Calu3 (cell line): Measurements from ENCODE around the gene OR2Y1. TPM values are rescaled to one million over a fixed set of nuclear protein-coding genes. Genes with fewer than 3 reads are reported as not detected.

Experiments
- BruUV-seq: library from RNA; stranded (reverse); fragments of 400-500 nt; replicated peaks from 2 replicates; lab custom pipeline; 2021; lab: Mats Ljungman, UMichigan
- CTCF ChIA-PET: fragments of 300-600 bp; sonication (Branson Sonifier 250); formaldehyde crosslinking; loops from one replicate; lab custom pipeline; 2022; ENCODE audit warnings: antibody characterized with exemption; lab: Charles Lee
- DNase-seq: peaks from one replicate; pipeline ENCODE4 v3.0.0; 2022
- H3K27ac Mint-ChIP-seq: one replicate; pipeline ENCODE4 v1.8.0; 2022; ENCODE audit warnings: mixed read lengths; ENCODE audit not compliant: unreplicated experiment
- H3K27me3 Mint-ChIP-seq: one replicate; pipeline ENCODE4 v1.8.0; 2022; ENCODE audit warnings: mixed read lengths; ENCODE audit not compliant: unreplicated experiment
- H3K36me3 Mint-ChIP-seq: one replicate; pipeline ENCODE4 v1.8.0; 2022; ENCODE audit warnings: mild to moderate bottlenecking, moderate library complexity, mixed read lengths; ENCODE audit not compliant: insufficient read depth, unreplicated experiment
- H3K4me1 Mint-ChIP-seq: one replicate; pipeline ENCODE4 v1.8.0; 2022; ENCODE audit warnings: mild to moderate bottlenecking, low read depth, mixed read lengths; ENCODE audit not compliant: unreplicated experiment
- H3K4me3 Mint-ChIP-seq: one replicate; pipeline ENCODE4 v1.8.0; 2022; ENCODE audit warnings: mild to moderate bottlenecking, low read depth, moderate library complexity, mixed read lengths; ENCODE audit not compliant: unreplicated experiment
- H3K9me3 Mint-ChIP-seq: one replicate; pipeline ENCODE4 v1.8.0; 2022; ENCODE audit warnings: low read depth, mixed read lengths; ENCODE audit not compliant: unreplicated experiment
- CTCF ChIP-seq: fragments of 200-600 bp; IDR thresholded peaks from one replicate; pipeline ENCODE4 v1.8.0; 2022; ENCODE audit warnings: antibody characterized with exemption; ENCODE audit not compliant: unreplicated experiment
- intact Hi-C: fragments of 100-400 bp; cut with micrococcal nuclease; formaldehyde crosslinking; loops from one replicate; pipeline ENCODE4 v1.10.0; 2022; ENCODE audit not compliant: unreplicated experiment
- total RNA-seq: library from RNA; stranded (reverse); gene quantifications from 2 replicates; pipeline ENCODE4 v1.2.3, GENCODE V29; 2022

The OR2Y1 gene
- total RNA-seq, 1 experiment from 2014 or later = not detected

- no peak for TF ChIP-seq CTCF
- Mint-ChIP-seq H3K36me3 (no peaks in the 10 kb centered on the region), H3K4me1 (peaks cover 10% of the 10 kb centered on the region), H3K27me3 (peaks cover 76% of the 10 kb centered on the region), H3K27ac (no peak overlapping the region), H3K9me3 (no peaks in the 10 kb centered on the region), H3K4me3 (no peak overlapping the region)
- CTCF ChIA-PET = no interaction called here
- intact Hi-C loops = no loop called here
- no TSS peak for BruUV-seq
- DNase-seq = no peak
Measured at GRCh38 chr5:180690562-180690961, 49.3 kb downstream of the OR2Y1 start.

GRCh38 chr5:180689775-180690174 lies 50.1 kb downstream of the OR2Y1 start:
- CTCF ChIA-PET = no interaction called here
- no peak for TF ChIP-seq CTCF
- no TSS peak for BruUV-seq
- Mint-ChIP-seq H3K4me1 (peaks cover 10% of the 10 kb centered on the region), H3K9me3 (no peaks in the 10 kb centered on the region), H3K27me3 (peaks cover 84% of the 10 kb centered on the region), H3K27ac (no peak overlapping the region), H3K4me3 (no peak overlapping the region), H3K36me3 (no peaks in the 10 kb centered on the region)
- no peak for DNase-seq
- intact Hi-C loops = no loop called here

Other genes with a start within 250 kb of the OR2Y1 start
- 51.5 and 57.1 TPM in 2 replicates for gene CNOT6, start 245.7 kb downstream of the OR2Y1 start, total RNA-seq
- not detected in 2 replicates for gene SCGB3A1, start 148.6 kb downstream of the OR2Y1 start, total RNA-seq
- not detected in 2 replicates for gene FLT4, start 90.5 kb downstream of the OR2Y1 start, total RNA-seq
- gene MGAT1, start 62.7 kb upstream of the OR2Y1 start, total RNA-seq = 77.5 and 86.4 TPM in 2 replicates
- gene ZFP62, start 121.2 kb upstream of the OR2Y1 start, total RNA-seq = 43.5 and 46.4 TPM in 2 replicates
- gene BTNL8, start 159.1 kb upstream of the OR2Y1 start, total RNA-seq = not detected in 2 replicates
- gene BTNL3, start 248.8 kb upstream of the OR2Y1 start, total RNA-seq = not detected in 2 replicates